SIG-M5 treated with dmso at 0.1 percent for 504 hours (cell line): Measurements from ENCODE around the gene KLF3.

Source experiments
- DNase-seq: peaks from one replicate; lab custom pipeline; 2025; ENCODE audit not compliant: unreplicated experiment; lab: John Stamatoyannopoulos, UW

KLF3 gene

DNA sequence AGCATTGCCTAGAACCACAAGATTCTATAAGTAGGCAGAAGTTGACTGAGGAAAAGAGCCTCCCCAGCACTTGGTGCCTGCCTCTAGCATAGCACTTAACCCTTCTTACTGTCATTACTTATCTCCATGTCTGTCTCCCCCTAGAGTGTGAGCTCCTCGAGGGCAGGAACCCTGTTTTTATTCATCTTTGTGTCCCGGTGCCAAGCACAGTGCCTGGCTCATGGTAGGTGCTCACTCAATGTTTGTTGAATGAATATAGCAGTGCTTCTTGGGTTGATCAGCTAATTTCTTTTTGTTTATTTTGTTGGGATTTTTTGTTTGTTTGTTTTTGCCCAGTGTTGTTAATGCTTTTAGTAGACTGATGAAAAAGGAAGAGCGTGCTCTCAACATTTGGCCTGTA is 30.3 kb downstream of the KLF3 start:
- DNase-seq: no peak

DNA sequence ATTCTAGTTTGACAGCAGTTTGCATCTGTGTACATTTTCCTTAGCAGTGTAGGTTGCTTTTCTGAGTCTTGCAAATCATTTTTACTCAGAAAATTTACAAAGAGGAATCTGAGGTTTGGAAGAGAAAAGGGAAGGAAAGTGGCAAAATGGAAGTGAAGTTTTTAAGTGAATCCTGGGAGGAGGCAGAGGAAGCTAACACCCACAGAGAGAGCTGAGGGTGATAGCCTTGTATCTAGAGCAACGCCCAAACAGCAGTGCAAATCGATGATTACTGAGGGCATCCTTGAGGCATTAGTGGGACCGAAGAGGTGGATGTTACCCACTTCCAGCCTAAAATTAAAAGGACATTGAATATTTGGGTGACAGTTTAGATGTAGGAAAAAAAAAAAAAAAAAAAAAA is 31.8 kb downstream of the KLF3 start:
- DNase-seq: no peak

DNA sequence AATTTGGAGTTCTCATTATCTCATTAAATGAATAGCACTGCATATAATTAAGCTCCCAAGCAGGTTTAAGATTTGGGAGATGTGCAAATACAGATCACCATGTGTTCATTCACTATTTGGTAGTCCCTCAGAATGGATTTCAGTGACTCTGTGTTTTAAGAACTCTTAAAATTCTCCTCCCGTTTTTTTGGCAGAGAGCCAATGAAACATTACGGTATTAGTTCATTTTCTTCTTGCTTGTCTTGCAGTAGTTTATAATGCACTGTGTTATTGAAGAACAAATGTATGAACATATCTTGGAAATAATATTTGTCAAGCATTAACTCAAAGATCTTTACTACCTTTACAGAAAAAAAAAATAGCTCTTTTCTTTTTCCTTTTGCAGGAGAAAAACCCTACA is 32.7 kb downstream of the KLF3 start:
- DNase-seq: no peak

DNA sequence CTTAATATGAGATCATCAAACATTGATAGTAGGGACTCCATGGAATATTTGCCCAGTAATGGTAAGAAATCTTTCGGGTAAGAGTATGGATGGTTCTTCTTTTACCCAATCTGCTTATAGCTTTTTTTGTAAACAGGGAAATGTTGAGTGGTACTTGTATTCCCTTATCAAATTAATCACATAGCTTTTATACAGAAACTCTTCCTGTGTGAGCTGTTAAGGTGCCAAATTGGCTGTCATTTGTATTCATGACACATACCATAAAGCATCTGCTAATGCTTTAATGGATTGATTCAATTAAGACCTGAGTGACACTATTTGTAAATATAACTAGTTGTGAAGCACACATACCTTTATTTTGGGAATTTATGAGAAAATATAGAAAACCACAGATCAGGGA is 34.2 kb downstream of the KLF3 start:
- DNase-seq: no peak

DNA sequence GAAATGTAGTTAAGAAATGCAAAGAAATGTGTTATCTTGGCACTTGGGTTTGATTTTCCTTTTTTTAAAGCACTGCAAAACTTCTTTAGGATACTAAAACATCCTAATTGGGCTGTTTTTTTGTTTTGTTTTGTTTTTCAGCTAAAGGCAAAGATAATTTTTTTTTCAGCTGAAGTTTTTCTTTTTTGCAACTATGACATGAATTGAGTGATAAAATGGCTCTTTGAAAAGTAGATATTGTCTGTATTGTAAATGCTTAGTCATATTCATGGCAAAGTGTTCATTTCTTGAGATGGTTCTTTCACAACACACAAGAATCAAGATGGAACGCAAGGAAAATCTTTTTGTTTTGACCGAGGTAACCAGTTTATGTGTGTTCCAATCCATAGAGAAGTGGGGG is 35.1 kb downstream of the KLF3 start:
- DNase-seq: no peak

DNA sequence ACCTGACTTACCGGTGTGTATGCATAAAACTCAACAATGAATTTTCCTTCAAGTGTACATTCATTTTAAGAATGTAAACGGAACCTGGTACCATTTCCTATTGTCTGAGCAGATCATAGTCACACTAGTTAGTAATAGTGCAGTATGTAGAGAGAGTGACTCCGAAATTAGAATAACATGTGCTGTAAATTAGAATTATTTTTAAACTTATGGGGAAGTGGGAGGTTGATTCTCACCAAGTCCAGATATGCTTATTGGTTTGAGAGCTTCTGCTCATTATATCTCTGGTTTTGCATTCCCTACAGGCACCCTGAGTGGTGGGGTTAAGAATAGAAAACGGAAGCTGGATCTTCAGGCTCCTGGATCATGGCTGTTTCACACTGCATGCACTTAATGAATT is 39.6 kb downstream of the KLF3 start:
- no peak for DNase-seq

DNA sequence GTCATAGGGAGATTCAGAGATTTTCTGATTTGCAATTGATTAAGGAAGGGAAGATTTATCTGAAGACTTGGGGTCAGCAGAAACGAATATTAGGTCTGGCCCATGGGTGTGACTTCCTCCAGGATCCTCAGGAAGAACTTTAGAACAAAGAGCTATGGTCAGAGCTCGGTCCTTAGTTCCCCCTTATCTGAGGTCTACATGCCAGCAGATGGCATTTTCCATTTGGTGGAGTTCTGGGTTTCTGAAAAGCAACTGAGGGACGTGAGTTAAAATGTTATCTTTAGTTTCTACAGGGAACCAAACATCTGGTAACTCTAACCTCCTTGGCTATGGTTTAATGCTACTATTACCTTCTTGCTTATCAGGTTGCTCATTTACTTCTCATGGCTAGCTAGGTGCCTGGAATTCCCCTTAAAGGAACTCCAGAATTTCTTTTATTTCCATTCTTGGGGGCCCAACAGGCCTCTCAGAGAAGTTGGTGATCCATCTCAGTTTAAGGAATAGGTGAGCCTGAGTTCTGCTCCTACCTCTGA is 40.7 kb downstream of the KLF3 start:
- no peak for DNase-seq

DNA sequence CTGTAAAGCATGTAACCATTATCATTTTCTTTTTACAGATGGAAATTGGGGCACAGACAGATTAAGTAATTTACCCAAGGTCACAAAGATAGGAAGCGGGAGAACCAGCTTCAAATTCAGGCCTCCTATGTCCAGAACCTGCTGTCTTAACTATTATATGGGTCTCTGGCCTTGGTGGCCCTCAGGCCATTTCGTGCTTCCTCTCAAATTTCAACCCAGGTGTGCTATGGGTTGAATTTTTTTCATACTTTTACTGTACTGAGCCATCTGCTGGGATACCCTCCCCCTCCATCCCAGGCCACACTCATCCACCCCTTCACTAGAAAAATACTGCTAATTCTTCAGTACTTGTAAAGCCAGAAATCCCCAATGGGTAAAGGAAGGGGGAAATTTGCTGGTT is 42.3 kb downstream of the KLF3 start:
- no peak for DNase-seq

DNA sequence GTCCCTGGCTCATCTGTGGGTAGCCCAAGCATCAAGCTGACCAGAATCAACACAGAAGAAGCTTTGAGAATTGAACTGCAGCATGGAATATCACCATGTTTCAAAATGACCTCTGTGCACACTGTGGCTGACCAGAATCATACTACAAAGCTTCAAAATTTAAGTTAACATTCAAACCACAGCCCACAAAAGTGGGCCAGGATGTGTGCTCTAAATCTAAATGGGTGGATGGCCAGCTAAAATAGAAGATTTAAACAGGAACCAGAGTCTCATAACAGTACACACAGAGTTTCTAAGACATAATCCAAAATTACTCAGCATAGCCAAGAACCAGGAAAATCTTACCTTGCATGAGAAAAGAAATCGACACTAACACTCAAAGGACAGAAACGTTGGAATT is 46.1 kb downstream of the KLF3 start:
- no peak for DNase-seq

DNA sequence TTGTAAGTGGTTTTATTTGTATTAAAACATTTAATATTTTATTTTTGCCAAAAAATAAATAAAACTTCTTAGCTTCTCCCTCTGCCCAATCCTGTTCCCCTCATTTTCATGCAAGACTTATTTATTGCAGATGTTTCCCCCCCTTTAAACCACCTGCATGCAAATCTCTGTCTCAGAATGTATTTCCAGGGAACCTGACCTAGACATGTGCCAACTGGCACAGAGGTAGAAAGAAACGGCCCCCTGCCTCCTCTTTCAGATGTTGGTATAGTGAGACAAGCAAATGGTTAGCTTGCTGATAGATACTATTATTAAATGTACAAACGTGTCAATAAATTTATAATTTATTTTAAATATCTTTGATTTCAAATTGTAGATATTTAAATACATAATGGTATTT is 47.1 kb downstream of the KLF3 start:
- DNase-seq: no peak

DNA sequence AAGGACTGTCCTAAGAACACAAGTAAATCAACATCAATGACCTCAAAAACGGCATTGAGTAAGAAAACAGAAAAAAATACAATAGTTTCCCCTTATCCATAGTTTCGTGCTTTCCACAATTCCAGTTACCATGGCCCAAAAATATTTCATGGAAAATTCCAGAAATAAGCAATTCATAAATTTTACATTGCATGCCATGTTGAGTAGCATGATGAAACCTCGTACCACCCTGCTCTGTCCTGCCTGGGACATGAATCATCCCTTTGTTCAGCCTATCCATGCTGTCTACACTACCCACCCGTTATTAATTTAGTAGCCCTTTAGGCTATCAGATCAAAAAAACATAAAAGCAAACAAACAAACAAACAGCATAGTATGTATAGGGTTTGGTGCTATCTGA is 51.1 kb downstream of the KLF3 start:
- no peak for DNase-seq

DNA sequence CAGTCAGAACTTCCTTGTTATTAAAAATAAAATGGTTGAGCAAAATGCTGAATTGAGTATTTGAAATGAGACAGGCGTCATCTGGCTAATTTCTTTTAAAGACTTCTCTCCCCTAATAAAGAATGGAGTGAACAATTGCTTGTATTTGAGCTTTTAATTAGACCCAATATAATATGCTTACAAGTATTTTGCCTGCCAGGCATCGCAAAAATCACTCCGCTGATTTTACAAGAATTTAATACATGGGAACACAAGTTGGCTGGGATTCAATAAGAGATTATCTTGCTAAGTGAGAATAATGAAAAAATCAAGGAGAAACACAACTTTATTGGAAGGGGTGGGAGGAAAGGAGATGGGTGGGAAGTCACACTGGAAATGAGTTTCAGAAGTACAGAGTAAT is 52.3 kb downstream of the KLF3 start:
- DNase-seq: no peak

DNA sequence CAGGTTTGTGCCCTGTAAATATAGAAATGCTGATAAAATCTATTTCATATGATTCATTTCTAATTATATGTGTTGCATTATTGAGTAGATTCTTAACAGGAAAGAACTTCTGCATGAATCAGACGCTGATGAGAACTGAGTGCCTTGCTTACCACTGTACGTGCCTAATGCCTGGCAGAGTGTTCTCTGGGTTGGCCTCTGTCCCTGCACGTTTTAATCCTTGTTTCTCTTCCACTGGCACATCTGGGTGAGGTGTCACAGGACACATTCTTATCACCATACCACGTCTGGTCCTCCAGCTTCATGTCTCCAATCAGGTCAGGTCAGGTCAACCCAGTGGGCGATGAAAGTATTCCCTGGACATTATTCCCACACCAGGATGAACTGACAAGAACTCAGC is 53.6 kb downstream of the KLF3 start:
- no peak for DNase-seq

DNA sequence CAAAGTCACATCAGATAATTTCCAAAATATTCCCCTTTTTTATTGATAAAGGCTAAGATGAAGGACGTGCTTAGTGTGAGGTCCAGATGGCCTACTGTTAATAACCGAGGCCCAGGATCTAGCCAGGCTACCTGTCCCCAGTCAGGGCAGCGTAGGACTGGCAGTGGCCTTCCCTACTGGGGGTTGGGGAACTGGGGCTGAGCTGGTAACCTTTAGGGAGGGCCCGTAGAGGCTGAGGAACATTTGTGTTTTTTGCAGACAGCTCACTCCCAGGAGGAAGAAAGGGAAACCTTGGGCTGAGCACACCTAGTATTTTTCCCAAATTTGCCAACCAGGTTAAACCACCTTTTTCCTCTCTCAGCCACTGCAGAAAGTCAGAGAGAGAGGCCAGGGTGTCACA is 59.1 kb downstream of the KLF3 start:
- no peak for DNase-seq

DNA sequence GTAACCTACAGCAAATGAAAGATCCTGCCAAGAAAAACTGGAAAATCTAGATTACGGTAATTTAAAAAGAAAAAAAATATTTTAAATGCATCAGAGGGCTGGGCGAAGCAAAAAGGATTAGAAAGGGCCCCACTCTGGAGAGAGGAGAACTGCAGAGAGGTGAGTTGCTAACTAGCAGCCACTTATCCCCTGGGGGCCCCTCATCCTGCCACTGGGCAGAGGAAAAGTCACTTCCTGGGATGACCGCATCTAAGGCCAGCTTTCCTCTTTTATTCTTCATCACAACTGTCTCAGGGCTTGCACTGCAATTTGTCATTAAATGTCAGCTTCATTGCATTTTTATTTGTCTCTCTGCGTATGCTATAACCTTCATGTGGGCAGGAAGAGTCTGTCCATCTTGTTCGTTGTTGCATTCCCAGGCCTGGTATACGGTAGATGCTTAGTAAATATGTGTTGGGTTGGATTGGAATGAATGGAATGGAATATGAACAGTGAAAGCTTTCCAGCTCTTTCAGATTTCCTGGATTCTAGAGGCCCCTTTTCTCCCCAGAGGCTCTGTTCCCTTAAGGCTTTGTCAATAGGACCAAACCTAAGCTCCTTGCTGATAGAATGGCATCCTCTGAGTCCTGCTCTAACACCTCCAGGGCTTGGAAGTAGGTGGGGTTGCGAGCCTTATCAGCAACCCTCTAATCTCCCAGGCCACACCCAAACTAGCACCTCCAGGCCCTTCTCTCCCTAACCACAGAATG is 59.9 kb downstream of the KLF3 start:
- DNase-seq: no peak

DNA sequence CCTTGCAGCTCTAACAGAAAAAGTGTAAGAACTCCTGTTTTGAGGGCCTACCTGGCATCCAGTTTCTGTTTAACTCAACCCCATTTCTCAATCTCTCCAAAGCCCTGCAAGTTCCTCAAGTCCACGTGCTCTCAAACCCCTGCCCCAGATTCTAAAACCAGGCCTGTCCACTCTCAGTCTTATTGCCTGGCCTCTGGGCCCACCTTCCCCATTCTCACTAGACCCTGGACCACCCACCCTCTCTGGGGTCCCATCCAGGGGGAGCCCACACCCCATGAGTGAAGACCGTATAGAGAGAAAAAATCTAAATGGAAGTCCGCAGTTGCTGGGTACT is 60.4 kb downstream of the KLF3 start:
- DNase-seq: no peak

DNA sequence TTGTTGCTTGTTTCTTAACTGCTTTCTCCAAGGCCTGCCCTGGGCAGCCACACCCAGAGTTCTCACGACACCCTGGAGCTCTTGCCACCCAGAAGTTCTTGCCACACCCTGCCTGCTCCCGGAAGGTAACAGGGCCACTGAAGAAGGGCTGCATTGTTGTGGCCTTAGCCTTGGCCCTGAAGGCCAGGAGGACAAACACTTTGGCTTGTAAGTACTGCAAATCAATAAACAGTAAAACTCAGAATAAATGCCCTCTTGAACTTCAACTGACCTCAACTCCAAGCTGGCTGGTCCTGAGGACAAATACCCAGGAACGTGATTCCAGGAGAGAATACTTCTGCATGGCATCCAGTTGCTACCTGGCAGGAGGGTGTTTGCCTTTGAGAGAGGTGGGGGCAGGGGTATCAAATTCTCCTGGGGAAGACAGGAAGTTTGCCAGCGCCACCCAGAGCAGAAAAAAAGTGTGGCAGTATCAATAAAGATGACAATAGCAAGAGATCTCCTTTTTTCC is 64.7 kb downstream of the KLF3 start:
- peak; percentile 18 for DNase-seq

DNA sequence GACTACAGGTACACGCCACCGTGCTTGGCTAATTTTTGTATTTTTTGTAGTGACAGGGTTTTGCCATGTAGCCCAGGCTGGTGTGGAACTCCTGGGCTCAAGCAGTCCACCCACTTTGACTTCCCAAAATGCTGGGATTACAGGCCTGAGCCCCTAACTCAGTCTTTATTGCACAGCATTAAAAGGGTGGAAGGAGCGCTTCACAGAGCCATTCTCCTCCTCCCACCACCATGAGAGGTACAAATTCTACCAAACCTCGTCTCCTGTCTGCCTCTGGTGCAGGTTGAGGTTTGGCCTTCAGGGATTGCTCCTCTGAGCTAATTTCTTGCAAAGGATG is 66.5 kb downstream of the KLF3 start:
- DNase-seq: no peak

DNA sequence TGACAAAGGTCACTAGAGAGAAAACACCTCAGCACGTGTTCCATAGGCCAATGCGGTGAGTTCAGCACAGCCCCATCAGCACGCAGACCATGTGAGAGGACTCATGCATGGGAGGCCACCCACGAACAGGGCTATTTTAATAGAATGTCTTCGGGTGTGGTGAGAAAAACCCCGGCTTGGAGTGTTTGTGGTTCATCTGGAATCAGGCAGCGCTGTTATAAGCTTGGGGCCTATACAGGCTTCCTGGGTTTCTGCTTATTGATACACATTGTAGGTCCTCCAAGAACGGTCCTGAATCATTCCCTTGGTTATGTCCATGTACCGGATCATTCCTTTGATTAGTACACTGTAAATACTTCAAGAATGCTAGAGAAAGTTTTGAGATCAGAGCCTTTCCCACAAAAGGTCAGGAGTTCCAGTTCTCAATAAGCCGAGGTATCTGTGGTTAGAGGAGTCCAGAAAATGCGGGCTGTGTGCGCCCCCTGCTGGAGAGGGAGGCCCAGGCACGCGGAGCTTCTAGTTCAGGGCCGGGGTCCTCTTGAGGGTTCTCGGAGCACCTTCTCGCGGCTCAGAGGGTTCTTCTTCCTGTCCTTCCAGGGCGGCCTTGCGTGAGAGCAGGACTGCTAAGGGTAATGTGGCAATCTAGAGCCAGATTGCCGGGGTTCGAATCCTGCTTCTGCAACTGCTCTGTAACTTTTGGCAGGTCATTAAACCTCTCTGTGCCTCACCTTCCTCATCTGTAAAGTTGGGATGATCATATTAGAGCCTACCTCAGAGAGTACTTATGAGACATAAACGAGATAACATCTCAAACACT is 67.0 kb downstream of the KLF3 start:
- peak; percentile 68 for DNase-seq

DNA sequence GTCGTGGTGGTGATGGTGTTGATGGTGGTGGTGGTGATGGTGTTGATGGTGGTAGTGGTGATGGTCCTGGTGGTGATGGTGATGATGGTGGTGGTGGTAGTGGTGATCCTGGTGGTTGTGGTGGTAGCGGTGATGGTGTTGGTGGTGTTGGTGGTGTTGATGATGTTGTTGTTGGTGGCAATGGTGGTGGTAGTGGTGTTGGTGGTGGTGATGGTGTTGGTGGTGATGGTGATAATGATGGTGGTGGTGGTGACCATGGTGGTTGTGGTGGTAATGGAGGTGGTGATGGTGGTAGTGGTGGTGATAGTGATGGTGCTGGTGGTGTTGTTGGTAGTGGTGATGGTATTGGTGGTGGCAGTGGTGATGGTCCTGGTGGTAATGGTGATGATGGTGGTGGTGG is 69.7 kb downstream of the KLF3 start:
- DNase-seq: no peak

DNA sequence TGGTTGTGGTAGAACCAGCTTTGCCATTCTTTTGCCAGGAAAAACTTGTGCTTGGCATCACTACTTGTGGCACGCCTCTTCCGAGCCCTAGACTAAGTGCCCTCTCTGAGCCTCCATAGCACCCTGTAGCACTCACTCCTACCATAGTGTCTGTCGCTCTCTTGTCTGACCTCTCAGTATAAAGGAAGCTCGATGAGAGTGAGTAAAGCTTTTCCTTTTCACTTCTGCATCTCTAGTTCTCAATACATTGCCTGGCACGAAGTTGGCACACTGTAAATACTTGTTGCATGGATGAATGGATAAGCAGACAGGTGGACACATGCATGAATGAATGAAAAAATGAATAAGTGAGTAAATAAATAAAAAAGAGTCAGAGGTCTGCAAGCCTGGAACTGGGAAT is 70.4 kb downstream of the KLF3 start:
- no peak for DNase-seq

DNA sequence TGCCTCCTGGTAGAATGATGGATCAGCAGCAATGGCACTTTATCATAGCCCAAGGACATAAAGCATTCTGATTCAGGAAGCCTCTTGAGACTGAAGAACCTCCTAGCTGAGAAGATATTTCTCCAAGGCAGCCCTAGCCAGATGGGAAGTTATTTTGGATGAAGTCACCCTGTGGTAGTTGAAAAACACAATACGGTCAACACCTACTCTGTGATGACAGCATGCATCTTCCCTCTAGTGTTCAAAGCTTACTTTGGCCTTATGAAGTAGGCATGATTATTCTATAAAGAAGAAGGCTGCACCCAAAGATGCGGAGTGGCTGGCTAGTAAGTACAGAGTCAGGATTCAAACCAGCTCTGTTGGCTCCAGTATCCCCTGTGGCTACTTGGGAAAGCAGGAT is 70.9 kb downstream of the KLF3 start:
- no peak for DNase-seq

DNA sequence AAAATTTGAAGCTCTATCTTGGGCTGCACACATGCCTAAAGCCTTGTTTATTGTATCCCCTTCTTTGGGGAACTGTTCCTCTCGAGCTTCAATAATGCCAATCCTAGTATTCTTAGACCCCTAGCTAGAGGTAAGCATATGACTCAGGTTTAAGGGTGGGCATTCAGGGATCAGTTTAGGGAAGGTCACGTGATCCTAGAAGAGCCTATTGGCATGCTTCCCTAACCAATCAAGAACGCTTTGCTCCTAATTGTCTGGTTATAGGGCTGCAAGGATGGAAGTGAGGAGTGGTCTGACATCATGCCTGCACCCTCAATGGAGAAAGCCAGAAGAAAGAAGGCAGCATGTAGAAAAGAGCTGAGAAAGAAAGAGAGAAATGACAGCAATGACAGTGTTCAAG is 71.9 kb downstream of the KLF3 start:
- DNase-seq: no peak
